Stimulated activated CD8-positive, alpha-beta memory T cell treated with anti-CD3 and anti-CD28 coated beads, Interleukin-7, amount 100 ng/mL, for 1 hour (primary cell): Measurements from ENCODE around the gene COL16A1.

Source experiments
- DNase-seq, 2 donors: peaks; one replicate each; pipeline ENCODE4 v3.0.0-alpha.2; 2020; ENCODE audit warnings: low read depth in 2 of 2

COL16A1 gene

DNA sequence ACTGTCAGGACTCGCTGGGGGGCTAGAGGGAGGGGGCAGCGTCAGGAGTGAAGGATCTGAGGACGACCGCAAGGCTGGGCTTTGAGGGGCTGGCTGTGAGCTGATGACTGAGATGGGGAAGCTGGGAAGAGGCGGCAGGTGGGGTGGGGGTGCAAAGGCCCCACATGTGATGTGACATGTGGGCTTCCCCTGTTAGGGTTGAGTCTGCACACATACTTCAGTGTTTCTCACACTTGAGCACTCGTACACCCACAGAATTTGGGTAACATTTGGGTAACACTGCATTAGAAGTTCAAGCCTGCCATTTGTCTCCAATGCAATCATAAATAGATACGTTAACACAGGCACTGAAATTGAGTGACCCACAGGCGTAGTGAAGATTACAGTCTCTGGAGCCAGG lies 16.2 kb downstream of the COL16A1 start:
- no peak for DNase-seq

DNA sequence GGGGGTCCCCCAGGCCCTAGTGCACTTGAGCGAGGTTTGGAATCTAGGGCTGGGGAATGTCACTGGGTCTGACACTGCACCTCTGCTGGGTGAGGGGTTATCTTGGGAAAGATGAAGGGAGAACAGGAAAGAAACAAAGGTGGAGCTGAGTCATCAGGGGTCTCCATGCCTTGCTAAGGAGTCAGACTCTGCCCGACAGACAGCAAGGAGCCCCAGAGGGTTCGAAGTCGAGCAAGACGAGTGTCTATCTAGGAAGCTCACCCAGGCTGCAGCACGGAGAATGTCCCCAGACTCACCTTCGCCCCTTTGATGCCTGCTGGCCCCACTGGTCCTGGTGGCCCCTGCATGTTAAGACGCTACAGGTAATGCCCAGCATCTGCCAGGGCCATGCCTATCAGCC lies 18.0 kb downstream of the COL16A1 start:
- no peak for DNase-seq

DNA sequence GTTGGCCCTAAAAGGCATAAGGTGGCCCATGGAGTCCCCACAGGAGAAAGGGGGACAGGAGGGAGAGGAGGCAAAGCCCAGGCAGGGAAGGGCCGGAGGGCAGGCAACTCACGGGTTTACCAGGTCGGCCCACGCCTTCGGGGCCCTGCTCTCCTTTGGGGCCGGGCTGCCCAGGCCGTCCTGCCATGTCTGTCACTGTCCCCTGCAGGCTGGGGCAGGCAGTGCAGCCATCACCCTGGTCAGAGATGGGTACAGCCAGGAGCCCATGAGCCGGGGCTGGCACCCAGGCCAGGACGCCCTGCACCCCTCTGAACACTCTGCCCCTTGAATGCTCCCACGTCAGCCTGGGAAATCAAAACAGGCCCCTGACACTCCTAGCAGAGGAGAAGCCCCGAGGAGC lies 19.8 kb downstream of the COL16A1 start:
- no peak for DNase-seq

DNA sequence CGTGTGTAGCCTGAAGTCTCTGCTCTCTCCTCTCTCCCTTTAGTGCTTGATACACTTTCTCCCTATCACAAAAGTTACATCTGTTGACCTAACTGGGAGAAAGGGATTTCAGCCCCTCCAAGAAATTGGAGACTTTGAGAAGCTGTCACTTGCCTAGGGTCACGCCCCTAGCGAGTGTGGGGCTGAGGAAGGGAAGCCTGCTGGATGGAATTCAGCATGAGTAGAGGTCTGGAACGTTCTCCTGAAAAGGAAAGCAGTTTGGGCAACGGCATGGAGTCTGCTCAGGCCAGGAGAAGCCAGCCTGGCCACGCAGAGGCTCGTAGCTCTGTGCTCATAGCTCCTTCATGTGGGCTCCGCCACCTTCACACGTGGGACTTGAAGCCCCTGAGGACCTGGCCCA lies 22.4 kb downstream of the COL16A1 start:
- no peak for DNase-seq

DNA sequence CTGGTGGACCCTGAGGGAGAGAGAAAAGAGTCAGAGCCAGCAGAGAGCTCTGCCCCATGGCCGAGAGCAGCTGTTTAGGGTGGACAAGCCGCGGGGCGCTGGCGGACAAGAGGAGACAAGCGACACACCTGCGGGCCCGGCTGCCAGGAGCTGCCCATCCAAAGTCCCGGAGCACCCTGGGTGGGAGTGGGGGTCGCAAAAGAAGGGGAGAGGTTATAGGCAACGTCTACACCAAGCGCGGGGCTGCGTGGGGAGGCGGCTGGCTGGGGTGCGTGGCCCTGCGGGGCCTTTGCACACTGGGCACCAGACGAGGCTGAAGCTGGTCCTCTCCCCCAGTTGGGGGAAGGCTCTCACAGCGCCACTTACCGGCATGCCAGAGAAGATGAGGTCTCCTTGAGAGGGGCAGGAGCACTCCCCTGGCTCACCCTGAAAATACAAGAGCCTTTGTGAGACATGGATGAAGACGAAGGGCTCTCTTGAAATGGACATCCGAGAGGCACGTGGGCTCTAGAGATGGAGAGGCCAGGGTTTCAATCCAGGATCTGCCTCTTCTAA lies 24.1 kb downstream of the COL16A1 start:
- no peak for DNase-seq

DNA sequence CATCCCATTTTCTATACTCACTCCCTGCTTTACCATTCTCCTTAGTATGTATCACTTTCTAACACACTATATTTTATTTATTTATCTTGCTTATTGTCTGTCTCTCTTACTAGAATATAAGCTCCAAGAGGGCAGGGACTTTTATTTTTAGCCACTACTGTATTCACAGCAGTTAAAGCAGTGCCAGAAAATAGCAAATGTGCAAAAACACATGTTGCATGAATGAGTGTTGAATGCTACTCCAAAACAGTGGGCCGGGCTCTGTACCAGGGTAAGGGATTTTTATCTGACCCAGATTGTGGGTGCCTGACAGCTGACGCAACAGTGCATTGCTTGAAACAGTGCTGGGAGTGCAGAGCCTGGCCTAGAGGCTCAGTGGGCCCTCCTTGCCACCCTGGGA lies 24.7 kb downstream of the COL16A1 start:
- no peak for DNase-seq

DNA sequence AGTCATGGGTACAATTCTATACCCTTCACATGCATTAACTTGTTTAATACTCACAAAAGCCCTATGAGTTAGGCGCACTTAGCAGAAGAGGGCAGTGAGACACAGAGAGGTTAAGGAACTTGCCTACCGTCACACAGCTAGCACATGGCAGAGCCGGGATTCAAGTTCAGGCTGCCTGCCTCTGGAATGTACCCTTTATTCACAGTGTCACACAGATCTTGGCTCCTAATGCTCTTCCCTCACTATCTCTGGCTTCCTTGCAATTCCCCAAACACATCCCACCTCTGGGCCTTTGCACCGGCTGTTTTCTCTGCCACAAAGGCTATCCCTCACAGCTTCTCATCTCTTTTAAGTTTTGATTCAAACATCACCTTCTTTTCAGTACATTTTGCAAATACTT lies 25.1 kb downstream of the COL16A1 start:
- DNase-seq, result no peak

DNA sequence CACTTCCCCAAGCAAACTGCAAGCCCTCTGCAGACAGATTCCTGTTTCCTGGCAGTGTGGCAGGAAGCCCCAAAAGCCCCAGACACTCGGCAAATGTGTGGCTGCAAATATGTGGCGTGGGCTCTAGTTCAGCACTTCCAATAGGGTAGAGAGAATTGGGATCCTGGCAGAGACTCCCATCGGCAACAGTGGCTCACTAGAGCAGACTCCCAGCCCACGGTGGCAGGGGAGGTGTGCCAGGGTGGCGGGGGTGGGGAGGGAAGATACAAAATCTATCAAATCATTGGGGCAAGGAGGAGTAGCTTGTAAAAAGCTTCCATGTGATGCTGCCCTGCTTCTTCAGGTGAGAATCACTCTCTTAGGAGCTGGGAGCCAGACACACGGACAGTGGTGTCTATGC lies 25.9 kb downstream of the COL16A1 start:
- no peak for DNase-seq

DNA sequence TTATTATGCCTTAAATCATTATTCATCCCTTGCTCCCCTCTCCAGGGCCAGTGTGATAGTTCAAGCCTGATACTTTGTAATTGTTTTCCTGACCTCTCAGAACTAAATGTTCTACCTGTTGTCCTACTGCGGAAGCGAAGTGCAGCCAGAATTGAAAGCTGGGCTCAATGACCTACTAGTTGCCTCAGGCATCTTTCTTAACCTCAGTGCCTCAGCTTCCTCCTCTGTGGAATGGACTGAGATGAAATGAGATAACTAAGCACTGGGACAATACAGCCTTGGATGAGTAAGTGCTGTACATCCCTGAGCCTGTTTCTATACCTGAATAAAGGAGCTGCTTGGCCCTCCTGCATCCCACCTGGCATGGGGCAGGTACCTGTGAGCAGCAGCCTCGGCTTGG lies 26.4 kb downstream of the COL16A1 start:
- no peak for DNase-seq

DNA sequence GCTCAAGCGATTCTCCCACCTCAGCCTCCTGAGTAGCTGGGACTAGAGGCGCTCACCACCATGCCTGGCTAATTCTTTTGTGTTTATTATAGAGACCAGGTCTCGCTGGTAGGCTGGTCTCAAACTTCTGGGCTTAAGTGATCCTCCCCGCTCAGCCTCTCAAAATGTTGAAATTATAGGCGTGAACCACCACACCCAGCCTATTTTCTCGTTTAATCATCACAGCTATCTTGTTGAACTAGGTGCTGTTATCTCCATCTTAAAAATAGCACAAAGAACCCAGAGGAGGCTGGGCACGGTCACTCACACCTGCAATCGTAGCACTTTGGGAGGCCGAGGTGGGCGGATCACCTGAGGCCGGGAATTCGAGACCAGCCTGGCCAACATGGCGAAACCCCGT lies 28.1 kb downstream of the COL16A1 start:
- no peak for DNase-seq

DNA sequence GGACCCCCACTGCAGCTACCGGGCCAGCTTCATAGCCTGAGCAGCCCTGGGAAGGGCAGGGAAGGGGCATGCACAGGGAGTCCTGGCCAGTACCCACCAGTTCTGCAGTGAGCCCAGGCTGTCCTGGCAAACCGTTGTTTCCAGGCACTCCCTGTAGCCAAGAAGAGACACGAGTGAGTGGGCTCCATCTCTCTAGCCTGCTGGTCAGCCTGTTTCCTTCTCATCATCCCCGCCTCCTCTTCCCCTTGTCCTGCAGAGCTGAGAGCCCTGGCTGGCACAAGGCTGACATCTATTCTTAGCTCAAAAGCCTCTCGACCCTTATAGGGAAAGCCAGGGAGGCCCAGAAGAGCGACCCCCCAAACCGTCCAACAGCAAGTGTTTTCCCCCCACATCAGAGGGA lies 28.7 kb downstream of the COL16A1 start:
- DNase-seq, result no peak

DNA sequence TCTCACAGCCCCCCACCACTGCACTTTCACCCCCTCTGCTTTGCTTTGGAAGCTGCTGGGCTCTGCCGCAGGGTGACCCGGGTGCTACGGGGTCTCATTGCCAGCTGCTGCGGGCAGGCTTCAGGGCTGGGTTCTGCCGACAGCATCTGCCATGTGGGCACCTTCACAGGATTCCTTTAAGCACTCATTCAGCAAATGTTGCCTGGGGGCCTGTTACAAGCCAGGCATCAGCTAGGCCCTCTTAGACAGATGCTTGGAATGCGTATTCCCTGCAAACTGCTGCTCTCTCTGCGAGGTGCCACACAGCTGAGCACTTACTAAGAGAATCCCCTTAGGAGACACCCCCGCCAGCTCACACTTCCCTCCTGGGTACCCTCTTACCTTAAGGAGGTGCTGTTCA lies 29.2 kb downstream of the COL16A1 start:
- no peak for DNase-seq

DNA sequence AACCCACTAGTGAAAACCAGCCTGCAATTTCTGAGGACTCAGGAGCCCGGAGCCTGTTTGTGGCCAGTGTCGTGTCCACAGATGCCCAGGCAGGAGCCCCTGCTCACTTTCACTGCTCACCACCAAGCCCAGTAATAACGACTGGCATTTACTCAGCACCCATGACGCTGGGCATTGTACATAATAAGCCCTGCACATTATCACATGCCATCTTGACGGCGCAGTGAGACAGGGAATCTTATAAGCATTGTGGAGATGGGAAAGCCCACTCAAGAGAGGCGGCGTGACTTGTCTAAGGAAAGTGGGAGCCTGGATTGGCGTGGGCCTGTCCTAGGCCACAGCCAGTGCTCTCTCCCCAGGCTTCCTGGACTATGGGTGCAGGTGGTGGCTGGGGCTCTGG lies 30.4 kb downstream of the COL16A1 start:
- DNase-seq, result no peak

DNA sequence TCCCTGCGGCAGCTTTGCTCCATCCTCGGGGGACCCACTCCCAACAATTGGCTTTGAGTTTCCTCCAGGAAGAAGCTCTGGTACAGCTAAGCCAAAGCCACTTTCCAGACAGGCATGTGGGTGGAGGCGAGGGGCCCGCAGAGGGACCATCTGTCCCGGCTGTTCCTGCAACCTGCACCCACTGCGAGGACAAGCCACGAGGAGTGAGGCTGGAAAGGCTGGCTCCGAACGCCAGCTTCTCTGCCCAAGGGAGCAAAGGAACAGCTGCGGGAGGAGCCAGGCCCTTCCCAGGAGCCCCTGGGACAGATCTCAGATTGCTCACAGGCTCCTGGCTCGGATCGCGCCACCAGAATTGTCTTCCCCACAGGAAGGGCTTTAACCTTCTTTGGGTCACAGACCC lies 30.8 kb downstream of the COL16A1 start:
- no peak for DNase-seq

DNA sequence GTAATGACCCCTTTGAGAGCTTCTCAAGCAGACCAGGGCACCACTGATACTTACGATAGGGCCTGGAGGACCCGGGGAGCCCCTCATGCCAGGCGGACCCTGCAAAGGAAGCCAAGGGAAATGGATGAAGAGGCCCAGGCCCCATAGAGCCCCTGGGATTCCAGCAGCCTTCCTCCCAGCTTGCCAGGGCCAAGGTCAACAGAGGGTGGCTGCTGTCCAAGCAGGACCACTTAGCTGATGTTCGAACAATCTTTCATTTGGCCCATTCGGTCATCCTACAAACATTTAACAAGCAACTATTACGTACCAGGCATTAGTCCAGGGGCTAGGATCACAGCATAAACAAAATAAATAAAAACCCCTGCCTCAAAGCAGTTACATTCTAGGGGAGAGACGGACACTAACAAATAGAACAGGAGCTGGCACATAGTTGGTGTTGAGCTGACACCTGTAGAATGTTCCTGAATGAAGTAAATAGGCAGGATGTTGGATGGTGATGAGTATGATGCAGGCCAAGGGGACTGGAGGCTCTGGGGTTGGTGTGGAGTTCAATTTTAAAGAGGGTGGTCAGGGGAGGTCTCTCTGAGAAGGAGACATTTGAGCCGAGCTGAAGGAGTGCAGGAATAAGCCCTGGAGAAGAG lies 32.1 kb downstream of the COL16A1 start:
- no peak for DNase-seq

DNA sequence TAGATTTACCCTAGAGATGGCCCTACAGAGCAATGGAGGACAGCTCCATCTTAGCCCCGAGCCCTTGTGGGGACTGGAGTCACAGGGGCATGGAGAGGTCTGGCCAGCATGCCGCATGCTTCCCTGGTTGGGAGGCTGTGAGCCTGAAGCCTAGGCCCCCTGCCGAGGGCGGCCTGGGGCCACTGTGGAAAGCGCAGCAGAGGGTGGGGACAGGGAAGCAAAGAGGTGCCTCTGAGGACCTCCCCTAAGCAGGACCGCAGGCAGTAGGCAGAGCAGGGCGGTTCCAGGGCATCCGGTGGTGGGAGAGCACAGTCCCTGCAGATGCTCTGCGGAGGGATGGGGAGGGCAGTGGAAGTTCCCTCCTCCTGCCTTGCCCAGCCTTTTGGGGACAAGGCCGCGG lies 32.7 kb downstream of the COL16A1 start:
- no peak for DNase-seq

DNA sequence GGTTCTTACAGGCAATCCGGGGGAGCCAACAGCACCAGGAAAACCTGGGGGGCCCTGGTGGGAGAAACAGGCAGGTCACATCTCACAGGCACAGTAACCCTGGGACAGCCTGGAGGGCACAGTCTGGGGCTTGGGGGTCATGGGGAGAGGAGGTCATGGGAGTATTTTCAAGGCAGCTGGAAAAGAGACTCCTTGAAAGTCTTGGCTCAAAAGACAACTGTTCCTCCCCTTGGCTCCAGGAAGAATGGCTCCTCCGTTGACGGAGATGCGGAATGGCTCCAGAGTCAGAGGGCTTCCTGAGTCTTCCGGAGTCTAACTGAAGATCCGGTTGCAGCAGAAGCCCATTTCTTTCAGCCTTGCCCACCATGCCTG lies 33.2 kb downstream of the COL16A1 start:
- no peak for DNase-seq

DNA sequence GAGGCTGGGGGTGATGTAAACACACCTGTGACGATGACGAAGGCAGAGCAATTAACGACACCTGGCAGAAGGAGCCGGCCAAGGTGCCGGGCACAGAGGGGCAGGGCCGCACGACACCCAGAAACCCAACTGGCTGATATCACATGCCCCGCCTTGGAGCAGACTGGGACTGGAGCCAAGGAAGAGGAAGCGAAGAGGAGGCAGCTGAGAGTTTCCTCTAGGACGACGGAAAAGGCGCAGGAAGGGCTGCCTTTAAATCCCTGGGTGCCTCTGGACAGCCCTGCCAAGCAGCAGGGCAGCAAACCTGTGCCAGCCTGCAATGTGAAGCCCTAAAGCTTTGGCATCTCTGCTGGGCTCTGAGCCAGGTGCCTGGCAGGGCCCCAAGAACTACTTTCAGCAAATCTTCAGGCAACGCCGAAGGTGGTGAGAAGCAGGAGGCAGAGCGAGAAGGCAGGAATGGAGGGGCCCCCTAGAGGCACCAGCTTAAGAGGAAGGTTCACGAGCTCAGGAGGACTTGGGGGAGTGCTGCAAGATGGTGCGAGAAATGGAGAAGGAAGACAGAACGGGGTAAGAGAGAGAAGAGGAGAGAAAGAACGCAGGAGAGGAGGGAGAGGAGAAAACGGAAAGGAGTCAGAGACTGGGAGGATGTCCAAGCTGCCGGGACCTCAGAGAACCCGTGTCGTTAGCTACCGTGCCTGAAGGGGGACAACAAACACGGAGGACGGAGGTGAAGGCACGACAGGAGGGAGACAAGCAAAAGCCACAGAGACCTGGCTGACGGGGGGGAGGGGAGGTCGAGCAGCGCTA lies 33.8 kb downstream of the COL16A1 start:
- peak in 1 of 2 donors; percentile 10 for DNase-seq

DNA sequence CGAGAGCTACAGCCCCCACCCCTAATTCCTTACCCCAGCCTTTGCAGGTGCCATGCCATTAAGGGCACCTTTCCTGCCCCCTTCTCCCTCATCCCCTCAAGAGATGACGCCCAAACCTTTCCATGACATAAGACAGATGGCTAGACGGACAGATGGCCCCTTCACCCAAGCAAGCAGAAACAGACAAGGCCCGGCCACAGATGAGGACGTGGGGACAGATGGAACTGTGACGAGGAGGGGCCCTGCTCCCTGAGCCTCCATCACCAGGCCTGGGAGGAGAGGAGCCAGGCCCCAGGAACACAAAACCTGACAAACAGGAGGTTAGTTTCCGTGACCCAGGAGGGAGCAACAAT lies 34.4 kb downstream of the COL16A1 start:
- no peak for DNase-seq

DNA sequence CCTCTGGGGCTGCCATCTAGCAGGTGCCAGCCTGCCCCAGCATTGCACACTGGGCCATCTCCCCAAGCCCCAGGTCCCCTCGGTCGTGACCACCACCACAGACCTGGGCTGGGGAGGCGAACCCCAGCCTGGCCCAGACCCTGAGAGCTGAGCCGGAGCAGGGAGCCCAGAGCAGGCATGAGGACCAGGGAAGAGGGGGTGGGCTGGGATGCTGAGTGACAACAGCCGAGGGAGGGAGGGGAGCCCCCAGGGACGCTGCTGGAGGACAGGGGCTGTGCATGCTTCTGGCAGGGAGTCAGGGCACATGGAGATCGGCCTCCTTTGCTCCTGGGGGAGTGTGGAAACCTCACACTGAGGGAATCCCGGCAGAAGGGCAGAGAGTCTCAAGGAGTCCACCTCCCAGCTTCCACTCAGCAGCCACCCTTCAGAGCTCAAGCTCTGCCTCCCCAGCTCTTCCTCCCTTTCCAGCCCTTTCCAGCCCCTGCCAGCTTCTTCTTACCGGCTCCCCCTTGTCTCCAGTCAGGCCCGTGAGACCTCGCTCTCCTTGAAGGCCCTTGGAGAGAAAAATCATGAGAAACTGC lies 35.4 kb downstream of the COL16A1 start:
- no peak for DNase-seq

DNA sequence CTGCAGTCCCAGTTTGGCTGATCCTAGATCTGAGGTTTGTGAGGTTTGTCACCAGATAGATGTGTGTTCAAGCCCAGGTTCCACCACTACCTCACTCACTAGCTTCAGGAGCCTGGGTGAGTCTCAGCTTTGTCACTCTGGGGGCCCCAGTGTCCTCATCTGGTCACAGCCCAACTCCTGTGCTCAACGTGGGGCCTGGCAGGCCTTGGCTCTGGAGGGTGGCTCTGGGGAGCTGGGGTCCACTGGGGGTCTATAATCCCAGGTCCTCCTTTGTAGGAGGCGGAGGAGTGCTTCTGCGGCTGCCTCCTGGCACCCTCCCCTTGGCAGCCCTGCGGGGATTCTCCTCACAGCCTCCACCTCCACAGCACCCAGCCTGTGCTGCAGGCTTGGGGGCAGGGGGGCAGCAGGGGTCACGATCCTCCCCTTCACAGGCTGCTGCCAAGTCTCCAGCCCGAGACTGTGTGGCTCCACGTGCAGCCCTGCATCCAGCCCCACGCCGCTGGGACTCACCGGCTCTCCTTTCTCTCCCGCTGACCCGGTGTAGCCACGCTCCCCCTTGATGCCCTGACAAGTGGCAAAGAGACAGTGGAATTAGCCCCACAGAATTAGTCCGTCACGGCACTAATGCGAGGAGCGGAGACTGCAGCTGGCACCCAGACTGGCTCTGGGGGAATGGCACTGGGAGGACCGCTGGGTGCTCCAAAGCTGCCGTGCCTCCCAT lies 36.6 kb downstream of the COL16A1 start:
- no peak for DNase-seq

DNA sequence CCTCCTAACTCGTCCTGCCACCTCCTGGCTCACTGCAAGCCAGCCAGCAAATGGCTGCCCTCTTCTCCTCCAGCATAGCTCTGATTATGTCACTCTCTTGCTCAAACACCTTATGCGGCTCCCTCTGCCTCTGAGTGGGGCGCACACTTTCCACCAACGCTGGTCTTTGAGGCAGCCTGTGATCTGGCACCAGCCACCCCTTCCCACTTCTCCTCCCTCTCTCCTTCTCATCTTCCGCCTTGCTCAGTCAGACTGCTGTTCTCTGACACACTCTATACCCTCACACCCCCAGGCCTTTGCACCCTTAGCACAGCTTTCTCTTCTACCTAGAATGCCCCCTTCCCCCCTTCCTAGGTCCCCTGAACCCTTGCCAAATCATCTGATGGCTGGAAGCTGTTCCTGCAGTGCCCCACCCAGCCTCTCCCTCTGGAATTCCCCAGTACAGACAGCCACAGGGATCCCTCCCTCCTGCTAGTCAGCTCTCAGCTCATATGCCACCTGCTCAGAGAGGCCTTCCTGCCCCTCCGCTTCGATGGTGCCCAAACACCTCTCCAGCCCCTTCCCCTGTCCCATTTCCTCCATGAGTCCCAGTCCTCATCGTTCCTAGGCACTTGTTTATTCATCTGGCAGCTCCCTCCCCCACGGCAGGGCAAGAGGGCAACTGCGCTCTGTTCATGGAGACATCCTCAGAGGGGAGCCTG lies 37.4 kb downstream of the COL16A1 start:
- DNase-seq, result no peak
